ENCODE results near the gene MYBPH.

DNA sequence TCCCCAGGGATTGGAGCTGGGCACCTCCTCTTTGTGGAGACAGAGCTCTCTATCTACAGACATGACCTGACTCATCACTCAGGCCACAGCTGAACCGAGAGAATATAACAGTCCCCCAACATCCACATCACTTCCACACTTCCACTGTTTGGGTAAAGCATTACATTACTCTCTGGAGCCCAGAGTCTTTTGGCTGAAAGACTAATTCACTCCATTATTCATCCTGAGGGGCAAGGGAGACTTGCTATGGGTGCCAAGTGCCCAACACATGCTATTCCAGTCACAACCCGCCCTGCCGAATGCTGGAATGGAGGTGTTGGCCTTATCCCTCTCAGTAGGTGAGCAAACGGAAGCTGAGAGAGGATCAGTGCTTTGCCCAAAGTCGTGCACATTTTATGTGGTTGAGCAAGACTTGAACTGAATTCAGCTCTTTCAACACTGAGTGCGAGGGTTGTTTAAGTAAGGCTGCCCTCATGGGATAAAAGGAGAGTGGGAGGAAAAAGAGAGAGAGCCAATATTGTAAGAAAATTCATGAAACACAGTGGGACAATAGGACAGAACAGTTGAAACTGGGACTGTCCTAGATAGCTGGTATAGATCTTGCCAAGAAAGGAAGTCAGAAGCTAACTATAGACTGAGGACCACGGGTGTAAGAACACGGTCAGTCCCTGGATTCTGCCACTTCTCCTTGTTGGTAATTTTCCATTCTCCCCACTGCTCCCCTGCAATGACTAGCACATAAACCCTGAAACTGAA is 24.4 kb upstream of the MYBPH start:
- TF ChIP-seq, protein P1, sequence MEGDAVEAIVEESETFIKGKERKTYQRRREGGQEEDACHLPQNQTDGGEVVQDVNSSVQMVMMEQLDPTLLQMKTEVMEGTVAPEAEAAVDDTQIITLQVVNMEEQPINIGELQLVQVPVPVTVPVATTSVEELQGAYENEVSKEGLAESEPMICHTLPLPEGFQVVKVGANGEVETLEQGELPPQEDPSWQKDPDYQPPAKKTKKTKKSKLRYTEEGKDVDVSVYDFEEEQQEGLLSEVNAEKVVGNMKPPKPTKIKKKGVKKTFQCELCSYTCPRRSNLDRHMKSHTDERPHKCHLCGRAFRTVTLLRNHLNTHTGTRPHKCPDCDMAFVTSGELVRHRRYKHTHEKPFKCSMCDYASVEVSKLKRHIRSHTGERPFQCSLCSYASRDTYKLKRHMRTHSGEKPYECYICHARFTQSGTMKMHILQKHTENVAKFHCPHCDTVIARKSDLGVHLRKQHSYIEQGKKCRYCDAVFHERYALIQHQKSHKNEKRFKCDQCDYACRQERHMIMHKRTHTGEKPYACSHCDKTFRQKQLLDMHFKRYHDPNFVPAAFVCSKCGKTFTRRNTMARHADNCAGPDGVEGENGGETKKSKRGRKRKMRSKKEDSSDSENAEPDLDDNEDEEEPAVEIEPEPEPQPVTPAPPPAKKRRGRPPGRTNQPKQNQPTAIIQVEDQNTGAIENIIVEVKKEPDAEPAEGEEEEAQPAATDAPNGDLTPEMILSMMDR (IDR thresholded peaks at IDR 0.05): no peak
- peak; percentile 38 for TF ChIP-seq POLR2A (IDR thresholded peaks at IDR 0.05)

All from right lobe of liver (tissue), 4 donors.